Ascending aorta (tissue), 2 donors: ENCODE measurements around the gene RNF121. TPM values are rescaled to one million over a fixed set of nuclear protein-coding genes. Genes with fewer than 3 reads are reported as not detected.

Experiments
- DNase-seq, 2 donors: peaks; one replicate each; pipeline ENCODE4 v3.0.0-alpha.2; 2019; ENCODE audit warnings: low spot score in 2 of 2
- H3K27ac ChIP-seq, 2 donors: fragments of 200-600 bp; sonication (generic); one replicate each; pipeline ENCODE4 v1.5.1; 2016 to 2017; ENCODE audit warnings: mild to moderate bottlenecking in 1 of 2
- H3K27me3 ChIP-seq: fragments of 200-600 bp; sonication (generic); one replicate; pipeline ENCODE4 v1.5.1; 2017
- H3K36me3 ChIP-seq, 2 donors: fragments of 200-600 bp; sonication (generic); one replicate each; pipeline ENCODE4 v1.5.1; 2016
- H3K4me1 ChIP-seq, 2 donors: fragments of 200-600 bp; sonication (generic); one replicate each; pipeline ENCODE4 v1.5.1; 2016 to 2017; ENCODE audit warnings: mild to moderate bottlenecking in 1 of 2
- H3K4me3 ChIP-seq, 2 donors: fragments of 200-600 bp; sonication (generic); one replicate each; pipeline ENCODE4 v1.5.1; 2016 to 2017; ENCODE audit warnings: mild to moderate bottlenecking in 1 of 2
- H3K9me3 ChIP-seq, 2 donors: fragments of 200-600 bp; sonication (generic); one replicate each; pipeline ENCODE4 v1.5.1; 2016
- CTCF ChIP-seq, 3 experiments: fragments of 200-600 bp in 2 of 3; fragments of 450-650 bp in 1 of 3; sonication (generic) in 2 of 3; IDR thresholded peaks; one replicate each; pipeline ENCODE4 v1.5.1; 2016 to 2019; ENCODE audit warnings: antibody characterized with exemption in 3 of 3, mild to moderate bottlenecking in 1 of 3, moderate library complexity in 1 of 3
- intact Hi-C: fragments of 100-400 bp; cut with DNase I; formaldehyde crosslinking; loops from one replicate; pipeline ENCODE4 v1.15.1; 2023
- total RNA-seq: library from RNA; depleted of rRNA; stranded (reverse); fragments of >200 nt; gene quantifications from one replicate; pipeline ENCODE4 v1.1.0, GENCODE V29; 2016

The RNF121 gene
- total RNA-seq, 1 donor from 2014 or later = 5.0 TPM

- peak overlapping the region in 1 of 2 donors; percentile 5 for H3K27ac ChIP-seq
- H3K27me3 ChIP-seq = no peaks in the 10 kb centered on the region
- H3K36me3 ChIP-seq = peaks cover 56 to 60% of the 10 kb centered on the region in 2 donors
- H3K9me3 ChIP-seq = no peaks in the 10 kb centered on the region
- TF ChIP-seq CTCF (IDR thresholded peaks at IDR 0.05) = no peak
- DNase-seq = peak in 1 of 2 donors; percentile 54
- H3K4me3 ChIP-seq = no peak overlapping the region
- peaks cover 8% of the 10 kb centered on the region in 2 donors for H3K4me1 ChIP-seq
- intact Hi-C loops = no loop called here
These were observed 73.2 kb downstream of the RNF121 start for GRCh38 chr11:72001834-72002591.

GRCh38 chr11:72002841-72003775, 74.3 kb downstream of the RNF121 start:
- Histone ChIP-seq H3K9me3 (no peaks in the 10 kb centered on the region), H3K36me3 (peaks cover 67 to 70% of the 10 kb centered on the region in 2 donors), H3K27ac (no peak overlapping the region), H3K4me3 (no peak overlapping the region), H3K27me3 (no peaks in the 10 kb centered on the region), H3K4me1 (peaks cover 8% of the 10 kb centered on the region in 2 donors)
- DNase-seq = peak in 1 of 2 donors; percentile 43
- intact Hi-C loops = no loop called here
- no peak for TF ChIP-seq CTCF (IDR thresholded peaks at IDR 0.05)

DNA sequence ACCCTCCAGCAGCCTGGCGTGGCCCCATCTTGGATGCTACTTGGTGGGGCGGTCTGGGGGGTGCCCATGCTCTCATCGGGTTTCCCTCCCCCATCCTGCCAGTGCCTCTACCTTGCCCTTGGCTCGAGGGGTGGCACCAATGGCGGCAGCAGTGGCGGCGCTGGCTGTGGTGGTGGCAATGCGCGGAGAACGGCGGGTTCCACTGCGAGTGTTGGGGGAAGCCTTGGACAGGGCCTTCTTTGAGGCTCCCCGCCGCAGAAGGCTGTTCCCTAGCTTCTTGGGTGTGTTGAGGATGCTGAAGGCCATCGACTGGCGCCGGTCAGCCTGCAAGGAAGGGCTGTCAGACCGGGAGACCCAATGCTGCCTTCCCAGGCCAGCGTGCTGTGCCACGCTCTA, 74.9 kb downstream of the RNF121 start:
- peaks cover 8% of the 10 kb centered on the region in 2 donors for H3K4me1 ChIP-seq
- TF ChIP-seq CTCF (IDR thresholded peaks at IDR 0.05) = no peak
- H3K9me3 ChIP-seq = no peaks in the 10 kb centered on the region
- no peaks in the 10 kb centered on the region for H3K27me3 ChIP-seq
- H3K27ac ChIP-seq = no peak overlapping the region
- H3K36me3 ChIP-seq = peaks cover 73 to 77% of the 10 kb centered on the region in 2 donors
- intact Hi-C loops = no loop called here
- H3K4me3 ChIP-seq = no peak overlapping the region
- DNase-seq = peak in 1 of 2 donors; percentile 58

GRCh38 chr11:72004515-72005346, 75.9 kb downstream of the RNF121 start:
- Histone ChIP-seq H3K4me3 (no peak overlapping the region), H3K27ac (no peak overlapping the region), H3K27me3 (no peaks in the 10 kb centered on the region), H3K4me1 (peaks cover 2 to 8% of the 10 kb centered on the region in 2 donors), H3K9me3 (no peaks in the 10 kb centered on the region), H3K36me3 (peaks cover 83 to 87% of the 10 kb centered on the region in 2 donors)
- intact Hi-C loops = no loop called here
- DNase-seq = peak in 1 of 2 donors; percentile 53
- no peak for TF ChIP-seq CTCF (IDR thresholded peaks at IDR 0.05)
